T-helper 1 cell (primary cell): ENCODE data around the gene TSR2.
"Not testable (repeated sequence)": the region's sequence is repeated elsewhere in the genome, so short reads cannot be mapped to it uniquely, and the experiment has no call there.

Experiments used
- DNase-seq, 5 donors: peaks; one replicate each; pipeline ENCODE4 v3.0.0-alpha.2; 2012 to 2020

Gene TSR2

DNA sequence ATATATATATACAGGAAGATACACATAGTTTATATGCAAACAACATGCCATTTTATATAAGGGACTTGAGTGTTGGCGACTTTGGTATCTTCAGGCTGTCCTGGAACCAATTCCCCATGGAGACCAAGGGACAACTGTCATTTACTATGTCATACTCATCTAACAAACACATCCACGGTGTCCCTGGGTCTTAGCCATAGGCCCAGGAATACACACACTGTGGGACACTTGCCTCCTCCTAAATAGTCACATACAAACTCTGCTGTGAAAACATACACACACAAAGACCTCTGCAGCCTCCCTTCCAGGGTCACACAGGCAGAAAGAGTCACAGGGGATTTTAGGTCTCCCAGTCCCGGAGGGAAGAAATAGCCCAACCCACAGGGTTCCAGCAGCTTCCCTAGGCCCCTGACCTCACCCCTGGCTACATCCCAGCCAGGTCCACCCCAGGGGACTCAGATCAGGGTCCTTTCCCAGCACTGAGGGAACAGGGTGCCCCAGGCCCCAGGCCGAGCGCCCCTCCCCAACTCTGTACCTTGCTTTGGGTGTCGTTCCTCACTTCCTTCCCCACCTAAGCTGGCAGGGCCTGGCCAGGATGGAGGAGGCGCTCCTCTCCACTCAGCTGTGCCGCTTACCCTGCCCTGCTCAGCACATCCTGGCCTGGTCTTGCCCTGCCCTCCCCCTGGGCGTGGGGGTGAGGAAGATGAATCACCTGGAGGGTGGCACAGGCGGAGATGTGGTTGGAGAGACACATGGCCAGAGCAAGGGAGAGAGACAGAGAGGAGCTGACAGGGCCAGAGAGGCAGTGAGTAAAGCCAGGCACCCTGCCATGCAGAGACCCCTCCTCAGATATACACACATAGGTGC is 34.0 kb downstream of the TSR2 start:
- no peak for DNase-seq

DNA sequence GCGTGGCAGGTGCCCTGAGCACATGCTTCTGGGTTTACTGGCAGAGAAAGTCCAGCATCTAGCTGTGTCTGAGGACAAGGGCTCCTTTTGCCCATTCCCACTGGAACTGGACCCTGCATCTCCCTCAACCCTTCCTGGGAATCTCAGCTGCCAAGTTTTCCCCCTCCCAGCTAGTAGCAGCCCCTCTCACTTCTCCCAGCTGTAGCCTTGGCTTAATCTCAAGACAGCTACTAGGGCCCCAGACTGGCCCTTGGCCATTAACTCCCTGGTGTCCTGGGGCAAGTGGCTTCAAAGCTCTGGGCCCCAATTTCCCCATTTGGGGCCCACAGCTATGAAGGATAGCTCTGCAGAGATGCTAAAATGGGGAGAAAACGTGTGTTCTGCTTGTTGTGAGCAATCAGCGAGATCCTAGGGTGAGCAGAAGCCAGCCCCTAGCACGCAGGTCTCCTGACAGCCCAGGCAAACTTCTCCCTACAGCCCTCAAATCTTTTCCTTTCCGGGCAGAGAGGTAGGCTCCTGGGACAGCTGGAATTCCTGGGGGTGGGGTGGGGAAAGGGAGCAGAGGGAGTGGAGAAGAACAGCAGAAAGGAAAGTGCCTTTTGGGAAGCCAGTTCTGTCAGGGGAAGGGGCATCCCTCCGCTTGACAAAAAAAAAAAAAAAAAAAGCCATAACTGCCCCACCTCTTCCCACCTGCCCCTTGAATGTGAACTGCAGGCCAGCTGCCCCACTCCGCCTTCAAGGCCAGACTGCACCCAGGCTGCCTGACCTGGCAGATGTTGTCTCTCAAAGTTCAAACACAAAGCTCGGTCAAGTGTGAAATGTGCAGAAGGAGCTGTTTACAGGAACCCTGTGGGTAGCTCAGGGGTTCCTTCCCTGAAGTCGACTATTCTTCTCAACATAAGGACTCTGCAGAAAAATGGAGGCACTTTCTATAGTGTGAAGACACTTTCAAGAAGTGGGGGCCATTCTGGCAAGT is 39.2 kb downstream of the TSR2 start:
- DNase-seq: no peak

DNA sequence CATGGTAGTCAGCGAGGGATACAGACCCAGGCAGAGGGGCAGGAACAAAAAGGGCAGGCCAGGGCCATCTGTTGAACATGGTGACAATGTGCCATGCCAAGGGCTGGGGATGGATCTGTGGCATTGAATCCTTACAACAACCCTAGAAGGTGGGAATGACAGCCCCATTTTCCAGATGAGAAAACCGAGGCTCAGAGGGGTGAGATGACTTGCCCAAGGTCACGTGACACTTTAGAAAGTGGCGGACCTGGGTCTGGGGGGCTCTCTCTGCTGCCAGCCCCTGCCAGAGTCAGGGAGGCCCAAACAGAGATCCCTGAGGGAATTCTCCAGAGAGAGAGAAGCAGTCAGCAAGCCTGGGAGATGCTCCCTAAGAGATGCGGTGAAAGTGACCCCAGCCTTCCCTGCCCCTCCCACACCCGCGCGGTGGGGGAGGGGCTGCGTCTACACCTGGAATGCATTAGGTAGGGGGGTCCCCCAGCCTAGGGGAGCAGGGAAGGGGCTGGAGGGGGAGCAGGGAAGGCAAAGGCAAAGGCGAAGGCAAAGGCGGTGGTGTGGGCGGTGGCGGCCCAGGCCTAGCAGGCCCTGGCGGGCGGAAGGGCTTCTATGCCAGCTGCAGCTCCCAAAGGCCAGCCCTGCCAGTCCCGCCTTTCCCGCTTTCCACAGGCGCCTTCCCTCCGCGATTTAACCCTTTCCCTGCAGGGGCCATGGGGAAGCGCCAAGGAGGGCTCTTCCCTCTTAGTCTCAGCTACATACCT is 42.8 kb downstream of the TSR2 start:
- no peak for DNase-seq

DNA sequence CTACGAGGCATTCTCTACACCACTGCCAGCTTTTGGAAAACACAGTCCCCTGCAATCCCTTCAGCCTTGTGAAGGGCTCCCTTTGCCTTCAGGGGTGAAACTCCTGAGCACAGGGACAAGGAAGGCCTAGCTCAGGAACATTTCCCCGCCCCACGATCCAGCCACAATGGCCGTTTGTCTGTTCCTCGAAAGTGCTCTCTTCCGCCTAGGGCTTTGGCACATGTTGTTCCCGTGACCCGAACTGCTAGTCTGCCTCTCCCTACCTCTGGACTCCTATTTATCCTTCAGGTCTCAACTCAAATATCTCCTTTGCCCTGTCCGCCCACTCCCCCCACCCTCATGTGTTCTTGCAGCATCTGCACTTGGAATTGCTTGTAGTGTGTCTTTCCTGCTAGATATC is 43.7 kb downstream of the TSR2 start:
- no peak for DNase-seq

DNA sequence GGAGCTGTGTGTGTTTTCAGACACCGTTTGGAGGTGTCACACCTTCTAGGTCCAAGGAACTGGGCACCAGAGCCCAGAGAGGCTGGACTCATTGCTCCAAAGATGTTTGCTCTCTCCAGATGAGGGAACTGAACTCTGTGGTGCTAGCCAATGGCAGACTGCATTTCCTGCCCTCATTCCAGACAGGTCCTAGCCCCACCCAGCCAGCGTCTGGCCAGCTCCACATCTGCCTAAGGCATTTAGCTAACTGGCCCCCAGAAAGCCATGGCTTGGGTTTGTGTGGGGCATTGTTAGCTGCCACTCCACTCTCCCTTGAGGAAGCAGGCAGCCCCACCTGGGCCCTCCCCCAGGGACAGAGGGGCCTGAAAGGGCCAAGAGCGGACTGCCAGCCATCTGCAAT is 44.5 kb downstream of the TSR2 start:
- DNase-seq: no peak

DNA sequence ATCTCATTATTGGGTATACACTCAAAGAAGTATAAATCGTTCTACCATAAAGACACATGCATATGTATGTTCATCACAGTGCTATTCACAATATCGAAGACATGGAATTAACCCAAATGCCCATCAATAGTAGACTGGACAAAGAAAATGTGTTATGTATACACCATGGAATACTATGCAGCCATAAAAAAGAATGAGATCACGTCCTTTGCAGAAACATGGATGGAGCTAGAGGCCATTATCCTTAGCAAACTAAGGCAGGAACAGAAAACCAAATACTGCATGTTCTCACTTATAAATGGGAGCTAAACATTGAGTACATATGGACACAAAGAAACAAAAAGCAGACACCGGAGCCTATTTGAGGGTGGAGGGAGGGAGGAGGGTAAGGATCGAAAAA is 49.6 kb downstream of the TSR2 start:
- not testable (repeated sequence) for DNase-seq

DNA sequence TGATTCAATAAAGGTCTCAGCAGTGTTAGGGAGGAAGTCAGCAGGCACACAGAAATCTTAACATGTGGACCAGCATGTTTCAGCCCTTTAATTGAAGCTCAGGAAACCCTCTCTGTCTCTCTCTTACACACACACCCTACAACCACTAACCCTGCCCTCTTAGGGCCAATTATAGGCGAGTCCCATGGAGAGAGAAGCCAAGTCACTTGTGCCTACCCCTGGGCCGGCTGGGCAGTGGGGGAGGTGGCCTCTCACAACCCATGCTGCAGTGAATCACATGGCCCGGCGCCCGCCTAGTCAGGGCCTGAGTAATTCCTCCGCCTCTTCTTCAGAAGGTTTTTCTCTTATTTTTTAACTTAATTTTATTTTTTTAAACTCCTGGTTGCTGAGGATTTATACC is 52.1 kb downstream of the TSR2 start:
- DNase-seq: no peak

DNA sequence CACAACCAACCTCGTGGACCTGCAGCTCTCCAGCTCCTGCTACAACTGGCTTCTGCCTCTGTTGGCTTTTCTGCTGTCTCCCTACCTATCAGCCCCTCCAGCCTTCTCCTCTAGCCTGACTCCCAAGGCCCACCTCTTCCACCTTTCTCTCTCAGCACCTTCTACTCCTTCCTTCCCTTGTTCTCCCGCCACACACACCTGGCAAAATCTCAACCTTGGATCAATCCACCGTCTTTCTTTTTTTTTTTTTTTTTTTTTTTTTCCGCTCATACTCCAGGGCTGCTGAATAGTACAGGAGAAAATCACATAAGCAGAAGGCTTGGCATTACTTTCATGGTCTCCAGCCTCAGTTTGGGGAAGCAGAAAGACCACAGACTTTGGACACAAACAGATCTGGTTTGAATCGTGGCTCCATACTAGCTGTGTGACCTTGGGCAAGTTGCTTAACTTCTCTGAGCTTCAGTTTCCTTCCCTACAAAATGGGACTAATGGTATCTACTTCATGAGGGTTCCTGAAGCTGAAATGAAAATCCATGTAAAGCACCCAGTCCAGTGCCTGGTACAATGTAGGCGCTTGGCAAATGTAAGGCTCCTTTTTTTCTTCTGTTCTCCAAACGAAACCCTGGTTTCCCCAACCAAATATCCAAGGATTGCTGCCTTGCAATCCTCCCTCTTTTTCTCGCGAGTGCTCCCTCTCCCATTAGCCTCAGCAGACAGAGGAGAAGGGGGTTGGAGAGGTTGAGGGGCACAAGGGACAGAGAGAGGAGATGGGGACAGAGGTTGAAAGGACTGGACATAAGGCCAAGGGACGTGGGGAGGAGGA is 54.2 kb downstream of the TSR2 start:
- no peak for DNase-seq
